Measurements from ENCODE around the gene ARL2.

ARL2 gene

GRCh38 chr11:65047581-65048422, 33.8 kb downstream of the ARL2 start:
- DNase-seq = no peak

DNA sequence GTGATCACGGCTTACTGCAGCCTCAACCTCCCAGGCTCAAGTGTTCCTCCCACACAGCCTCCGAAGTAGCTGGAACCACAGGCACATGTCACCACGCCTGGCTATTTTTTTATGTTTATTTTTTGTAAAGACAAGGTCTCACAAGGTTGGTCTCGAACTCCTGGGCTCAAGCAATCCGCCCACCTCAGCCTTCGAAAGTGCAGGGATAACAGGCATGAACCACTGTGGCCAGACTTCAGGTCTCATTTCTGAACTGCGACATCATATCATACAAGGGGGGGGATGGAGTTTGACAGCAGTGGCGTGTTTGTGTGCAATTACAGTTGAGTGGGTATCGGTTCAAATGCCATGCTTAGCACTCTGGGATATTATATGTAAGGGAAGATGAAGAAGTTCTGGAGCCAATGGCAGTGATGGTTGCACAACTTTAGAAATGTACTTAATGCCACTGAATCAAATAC, 37.5 kb downstream of the ARL2 start:
- DNase-seq = no peak

- no peak for DNase-seq
These were observed 40.0 kb downstream of the ARL2 start for GRCh38 chr11:65053827-65054508.

GRCh38 chr11:65055538-65055937, 41.6 kb downstream of the ARL2 start:
- no peak for DNase-seq

GRCh38 chr11:65056999-65057398, 43.0 kb downstream of the ARL2 start:
- DNase-seq = no peak

DNA sequence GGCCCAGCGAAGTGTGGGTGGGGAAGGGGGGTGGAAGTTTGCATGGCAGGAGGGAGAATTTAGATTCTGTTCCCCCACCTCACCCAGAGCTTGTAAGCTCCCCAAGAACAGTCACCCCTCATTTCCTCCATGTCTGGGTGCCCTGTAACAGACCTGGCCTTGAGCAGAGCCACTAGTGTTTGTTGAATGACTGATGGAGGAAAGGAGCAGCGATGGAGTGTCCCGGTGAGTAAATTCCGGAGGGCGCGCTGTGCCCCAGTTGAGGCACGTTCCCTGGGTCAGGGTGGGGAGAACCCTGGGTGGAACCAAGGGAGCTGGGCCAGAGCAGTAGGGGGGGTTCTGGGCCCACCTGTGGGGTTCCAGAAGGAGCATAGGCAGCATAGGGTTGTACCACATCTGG, 43.6 kb downstream of the ARL2 start:
- no peak for DNase-seq

DNA sequence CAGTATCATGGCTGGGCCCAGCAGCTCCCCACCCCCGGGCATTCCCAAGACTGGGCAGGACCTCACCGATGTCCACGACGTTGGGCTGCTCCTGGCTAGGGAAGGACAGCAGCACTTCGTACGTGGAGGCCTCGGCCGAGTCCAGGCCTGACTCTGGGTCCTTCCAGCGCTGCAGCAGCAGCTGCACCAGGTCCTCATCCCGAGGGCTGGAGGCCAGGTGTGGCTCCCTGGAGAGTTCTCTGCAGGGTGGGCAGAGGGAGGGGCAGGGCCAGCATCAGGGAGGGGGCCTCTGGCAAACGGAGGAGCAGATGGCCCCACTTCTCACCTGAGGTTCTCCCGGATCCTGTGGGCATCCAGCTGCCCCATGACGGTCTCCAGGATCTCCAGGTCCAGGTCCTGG, 44.1 kb downstream of the ARL2 start:
- DNase-seq = no peak

- no peak for DNase-seq
These were observed 44.6 kb downstream of the ARL2 start, which contains the start of gene NAALADL1 for GRCh38 chr11:65058419-65059054. Gene NAALADL1, minus strand, starts transcription at chr11:65058553. Its CDS starts 32 bp downstream, at chr11:65058521.

DNA sequence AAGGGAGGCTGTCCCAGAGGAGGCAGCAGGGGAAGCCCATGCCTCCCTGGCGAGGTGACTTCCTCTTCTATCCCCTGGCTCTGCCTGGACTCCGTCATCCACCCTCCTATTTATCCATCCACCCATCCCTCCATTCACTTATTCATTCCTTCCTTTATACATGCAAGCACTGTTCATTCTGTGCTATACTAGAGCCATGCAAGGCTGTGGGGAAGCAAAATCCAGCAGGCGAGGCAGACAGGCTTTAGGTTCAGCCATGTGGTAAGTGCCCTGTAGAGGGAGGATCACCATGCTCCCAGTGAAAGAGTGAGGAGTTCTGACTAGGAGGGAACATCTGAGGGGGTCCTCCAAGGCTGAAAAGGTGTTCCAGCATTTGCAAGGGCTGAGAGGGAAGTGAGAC, 45.6 kb downstream of the ARL2 start:
- DNase-seq = no peak

GRCh38 chr11:65059959-65060824, 46.2 kb downstream of the ARL2 start:
- no peak for DNase-seq

GRCh38 chr11:65060913-65061408, 47.0 kb downstream of the ARL2 start:
- DNase-seq = peak; percentile 9

DNA sequence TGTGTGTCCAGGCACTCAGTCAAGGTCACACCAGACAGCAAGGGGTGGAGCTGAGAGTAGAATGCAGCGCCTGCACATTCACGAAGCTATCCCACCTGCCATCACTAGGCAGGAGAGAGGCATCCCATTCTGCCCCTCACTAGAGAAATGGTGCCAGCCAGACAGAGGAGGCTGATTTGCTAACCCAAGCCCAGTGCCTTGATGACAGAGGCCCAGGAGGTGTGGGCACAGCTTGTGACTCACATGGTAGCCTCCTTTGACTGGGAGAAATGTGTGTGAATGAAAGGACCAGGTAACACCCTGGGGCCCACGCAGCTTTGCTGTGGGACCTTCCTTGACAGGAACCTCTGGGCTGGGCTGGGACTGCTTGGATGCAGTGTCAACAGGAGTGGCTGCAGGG, 49.6 kb downstream of the ARL2 start:
- DNase-seq = no peak

- DNase-seq = no peak
These were observed 50.9 kb downstream of the ARL2 start for GRCh38 chr11:65064847-65065240.

GRCh38 chr11:65065851-65066250, 51.9 kb downstream of the ARL2 start:
- DNase-seq = no peak

GRCh38 chr11:65066315-65066714, 52.4 kb downstream of the ARL2 start:
- no peak for DNase-seq

DNA sequence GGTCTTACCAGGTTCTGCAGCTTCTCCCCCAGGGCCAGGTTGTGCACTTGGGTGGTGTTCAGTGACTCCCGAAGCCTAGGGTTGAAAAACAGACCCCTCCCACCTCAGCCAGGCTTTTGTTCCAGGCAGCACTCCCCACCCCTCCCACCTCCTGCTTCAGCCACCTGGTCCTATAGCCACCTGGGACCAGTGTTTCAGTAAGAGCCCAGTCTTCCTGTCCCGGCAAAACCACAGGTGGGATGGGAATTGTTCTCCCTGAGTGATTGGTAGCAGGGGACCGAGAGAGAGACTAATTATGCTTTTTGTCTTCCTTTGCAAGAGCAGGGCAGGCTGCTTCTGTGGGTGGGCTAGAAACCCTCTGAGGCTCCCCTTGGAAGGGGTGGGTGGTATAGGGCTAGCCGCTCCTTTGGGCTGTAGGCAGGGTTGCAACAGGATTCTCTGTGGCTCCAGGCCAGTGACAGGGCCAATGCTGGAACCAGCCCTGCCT, 52.9 kb downstream of the ARL2 start:
- DNase-seq = no peak

DNA sequence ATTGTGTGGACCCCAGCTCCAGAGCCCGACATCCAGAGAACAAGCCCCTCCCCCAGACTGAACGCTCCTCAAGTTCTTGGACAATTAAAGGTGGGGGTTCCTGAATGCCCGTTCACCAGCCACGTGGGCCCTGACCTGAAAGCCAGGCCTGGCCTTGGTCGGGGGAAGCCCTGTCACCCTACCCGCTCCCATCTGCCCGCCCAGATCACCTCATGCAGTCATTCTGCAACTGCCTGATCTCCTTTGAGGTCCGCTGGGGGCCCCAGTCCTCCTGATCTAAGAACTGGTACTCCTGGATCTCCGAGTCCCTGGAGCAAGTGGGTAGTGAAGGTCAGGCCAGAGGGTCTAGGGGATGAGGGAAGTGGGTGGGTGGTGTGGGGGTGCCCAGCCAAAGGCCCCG, 53.5 kb downstream of the ARL2 start:
- DNase-seq = no peak

DNA sequence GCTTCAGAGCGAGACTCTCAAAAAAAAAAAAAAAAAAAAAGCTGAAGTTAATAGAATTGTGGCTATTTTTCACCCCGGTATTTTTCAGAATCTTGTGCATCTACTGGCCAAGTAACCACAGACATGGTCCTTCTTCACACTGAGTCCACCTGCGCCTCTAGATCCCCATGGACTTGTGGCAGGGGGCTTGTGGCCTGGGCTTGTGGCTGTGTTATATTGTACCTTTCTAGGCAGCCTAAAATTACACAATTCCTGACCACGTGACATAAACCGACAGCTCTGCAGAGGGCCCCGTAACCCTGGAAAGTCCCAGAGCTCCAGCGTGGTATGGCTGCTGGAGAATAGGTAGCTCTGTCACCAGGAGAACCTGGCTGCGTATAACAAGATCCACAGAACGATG, 55.3 kb downstream of the ARL2 start:
- no peak for DNase-seq
